ENCODE measurements around the gene AHSG.
A peak's percentile ranks its signal among the peaks of the same experiment; 100 is the strongest.

Gene AHSG

DNA sequence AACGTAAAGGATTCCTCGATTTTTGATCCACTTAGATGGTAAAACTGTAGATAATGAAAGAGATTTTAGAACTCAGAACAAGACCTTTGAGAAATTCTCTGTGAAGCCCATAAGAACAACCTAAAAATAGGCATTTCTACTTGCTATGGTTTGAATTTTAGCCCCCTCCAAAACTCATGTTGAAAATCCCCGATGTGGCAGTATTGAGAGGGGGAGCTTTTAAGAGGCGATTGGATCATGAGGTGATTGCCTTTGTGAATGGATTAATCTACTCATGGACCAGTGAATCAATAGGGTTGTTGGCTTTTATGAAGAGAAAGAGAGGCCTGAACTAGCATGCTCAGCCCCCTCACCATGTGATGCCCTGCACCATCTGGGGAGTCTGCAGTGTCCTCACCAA lies 20.2 kb upstream of the AHSG start:
- DNase-seq = no peak

DNA sequence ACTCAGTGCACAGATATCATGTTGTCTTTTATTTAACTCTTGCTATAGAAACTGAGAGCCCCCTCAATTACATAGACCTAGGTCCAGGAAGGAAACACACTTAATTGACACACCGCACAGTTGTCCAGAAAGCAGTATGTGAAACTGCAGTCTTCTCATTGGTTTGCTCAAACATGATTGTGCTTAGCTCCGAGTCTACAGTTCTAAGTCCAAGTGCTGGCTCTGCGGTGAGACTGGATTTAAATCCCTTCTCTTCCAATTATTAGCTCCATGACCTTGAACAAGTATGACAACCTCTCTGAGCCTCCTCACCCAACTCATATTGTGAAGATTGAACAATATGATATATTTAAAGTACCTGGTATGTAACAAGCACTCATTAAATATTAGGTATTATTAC lies 19.0 kb upstream of the AHSG start:
- no peak for DNase-seq

DNA sequence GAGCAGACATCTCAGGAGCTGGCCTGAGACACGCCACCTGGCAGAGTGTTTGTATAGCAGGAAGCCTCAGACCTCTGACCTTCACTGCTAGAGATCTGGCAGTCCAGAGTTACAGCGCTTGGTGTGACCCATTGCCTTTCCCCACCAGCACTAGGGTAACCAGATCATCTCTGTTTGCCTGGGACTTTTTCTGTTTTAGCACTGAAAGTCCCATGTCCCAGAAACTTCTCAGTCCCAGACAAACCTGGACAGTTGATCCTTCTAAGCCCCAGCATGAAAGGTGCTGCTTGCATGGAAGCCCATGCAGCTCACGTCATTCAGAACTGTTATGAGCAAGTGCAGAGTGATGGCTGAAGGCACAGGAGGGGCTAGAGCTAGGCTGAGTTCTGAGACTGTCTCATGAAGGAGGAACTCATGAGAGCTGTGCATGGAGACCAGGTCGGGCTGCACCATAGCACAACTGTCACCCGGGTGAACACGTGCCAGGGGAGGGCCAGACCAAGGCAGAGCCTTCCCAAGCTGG lies 18.2 kb upstream of the AHSG start:
- DNase-seq = no peak

DNA sequence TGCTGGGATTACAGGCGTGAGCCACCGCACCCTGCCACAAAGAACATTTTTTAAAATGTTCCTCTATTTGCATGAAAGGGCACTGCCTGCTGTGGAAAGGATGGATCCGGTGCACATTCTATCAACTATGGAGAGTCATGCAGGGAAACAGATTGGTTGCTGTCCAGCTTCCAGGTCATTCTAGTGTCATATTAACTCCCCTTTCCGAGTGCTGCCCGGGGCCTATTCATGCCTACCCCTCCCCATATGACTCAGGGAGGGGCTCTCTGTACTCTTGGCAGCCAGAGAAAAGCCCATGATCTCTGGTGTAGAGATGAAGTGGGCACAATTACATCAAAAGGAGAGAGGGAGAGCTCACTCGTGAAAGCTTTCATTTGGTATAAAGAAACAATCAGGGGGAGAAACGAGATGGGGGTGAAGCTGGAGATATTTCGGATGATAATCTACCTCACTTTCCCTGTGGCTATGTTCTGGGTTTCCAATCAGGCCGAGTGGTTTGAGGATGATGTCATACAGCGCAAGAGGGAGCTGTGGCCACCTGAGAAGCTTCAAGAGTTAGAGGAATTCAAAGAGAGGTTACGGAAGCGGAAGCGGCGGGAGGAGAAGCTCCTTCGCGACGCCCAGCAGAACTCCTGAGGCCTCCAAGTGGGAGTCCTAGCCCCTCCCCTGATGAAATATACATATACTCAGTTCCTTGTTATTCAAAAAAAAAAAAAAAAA lies 16.1 kb upstream of the AHSG start:
- no peak for DNase-seq

DNA sequence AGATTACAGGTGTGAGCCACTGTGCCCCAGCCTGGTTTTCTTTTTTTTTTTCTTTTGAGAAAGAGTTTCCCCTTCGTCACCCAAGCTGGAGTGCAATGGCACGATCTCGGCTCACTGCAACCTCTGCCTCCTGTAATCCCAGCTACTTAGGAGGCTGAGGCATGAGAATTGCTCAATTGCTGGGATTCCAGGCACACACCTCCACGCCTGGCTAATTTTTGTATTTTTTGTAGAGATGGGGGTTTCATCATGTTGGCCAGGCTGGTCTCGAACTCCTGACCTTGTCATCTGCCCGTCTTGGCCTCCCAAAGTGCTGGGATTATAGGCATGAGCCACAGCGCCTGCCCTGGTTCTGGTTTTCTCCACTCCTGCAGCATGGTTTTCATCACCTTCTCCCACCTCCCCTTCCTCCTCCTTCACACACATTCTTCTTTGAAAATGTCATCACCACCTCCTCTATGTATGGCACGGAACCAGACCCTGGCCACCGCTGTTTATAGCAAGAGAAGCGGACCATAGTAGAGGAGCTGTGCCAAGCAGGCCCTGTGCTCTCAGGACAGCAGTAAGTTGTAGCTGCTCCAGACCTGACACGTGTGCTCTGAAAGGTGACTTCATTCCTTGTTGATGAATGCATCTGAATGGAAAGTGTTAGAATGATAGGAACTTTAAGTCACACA lies 14.6 kb upstream of the AHSG start:
- DNase-seq = no peak

DNA sequence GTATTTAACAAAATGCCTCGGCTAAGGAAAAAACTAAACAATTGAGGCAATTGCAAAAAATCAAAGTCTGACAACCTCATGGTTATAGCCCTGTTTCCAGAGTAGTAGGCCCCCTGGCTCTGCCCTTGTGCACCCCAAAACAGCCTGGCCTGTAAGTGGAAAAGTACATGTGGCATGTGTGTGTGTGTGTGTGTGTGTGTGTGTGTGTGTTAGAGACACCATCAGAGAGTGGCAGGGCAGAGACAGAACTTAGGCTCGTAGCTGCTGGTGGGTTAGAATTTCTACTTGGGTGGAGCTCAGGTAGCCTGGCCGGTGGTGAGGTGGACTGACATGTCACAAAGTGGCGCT lies 14.1 kb upstream of the AHSG start:
- DNase-seq = no peak

DNA sequence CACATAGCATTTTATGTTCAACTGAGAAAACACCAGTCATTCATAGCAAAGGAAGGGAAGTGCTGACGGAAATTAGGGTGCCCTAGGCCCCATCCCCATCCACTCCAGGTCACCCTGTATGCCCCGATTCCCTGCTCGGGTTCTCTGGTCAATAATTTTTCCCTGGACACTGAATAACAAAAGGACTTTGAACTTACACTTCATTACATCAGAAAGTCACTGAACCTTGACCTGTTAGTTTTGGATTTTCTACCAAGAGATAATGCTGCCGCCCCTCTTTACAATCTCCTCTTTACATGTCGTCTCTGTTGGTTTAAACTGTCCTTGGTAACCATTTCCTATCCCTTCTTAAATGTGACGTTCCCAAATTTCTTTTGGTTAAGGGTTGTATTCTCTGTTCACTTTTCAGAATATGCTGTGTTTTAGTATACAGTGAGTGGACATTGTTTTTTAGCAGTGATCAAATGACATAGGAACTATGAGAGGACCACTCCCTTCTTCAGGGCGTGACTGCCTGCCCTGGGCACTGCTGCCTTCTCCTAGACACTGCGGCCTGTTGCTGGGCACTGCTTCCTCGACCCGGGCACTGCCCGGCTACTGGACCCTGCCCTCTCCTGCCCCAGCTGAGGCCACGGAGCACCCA lies 13.6 kb upstream of the AHSG start:
- no peak for DNase-seq

DNA sequence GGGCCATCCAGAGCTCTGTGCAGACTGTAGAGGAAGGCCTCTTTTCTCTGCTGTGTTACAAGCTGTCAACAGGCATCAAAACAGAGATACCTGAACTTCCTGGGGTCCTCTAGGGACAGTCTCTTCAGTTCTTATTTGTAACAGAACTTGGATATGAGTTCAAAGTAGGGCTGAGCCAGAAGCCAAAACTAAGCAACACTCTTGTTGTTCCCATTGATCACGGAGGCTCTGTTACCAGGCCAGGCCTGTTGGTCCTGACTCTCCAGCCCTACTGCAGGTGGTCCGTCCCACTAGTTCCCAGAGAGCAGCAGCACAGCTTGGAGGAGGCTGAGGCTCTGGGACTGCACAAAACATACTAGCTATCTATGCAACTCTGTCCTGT lies 13.1 kb upstream of the AHSG start:
- no peak for DNase-seq

DNA sequence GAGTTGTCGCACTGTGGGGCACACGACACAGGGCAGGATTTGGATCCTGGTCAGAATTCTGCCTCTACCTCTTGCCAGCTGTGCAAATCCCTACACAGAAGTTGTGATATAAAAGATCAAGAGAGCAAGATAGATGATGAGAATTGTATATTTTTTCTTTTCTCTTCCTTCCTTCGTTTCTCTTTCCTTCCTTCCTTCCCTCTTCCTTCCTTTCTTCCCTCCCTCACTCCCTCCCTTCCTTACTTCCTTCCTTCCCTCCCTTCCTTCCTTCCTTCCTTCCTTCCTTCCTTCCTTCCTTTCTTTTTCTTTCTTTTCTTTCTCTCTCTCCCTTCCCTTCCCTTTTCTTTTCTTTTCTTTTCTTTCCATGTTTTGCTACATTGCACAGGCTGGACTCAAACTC lies 12.0 kb upstream of the AHSG start:
- no peak for DNase-seq

DNA sequence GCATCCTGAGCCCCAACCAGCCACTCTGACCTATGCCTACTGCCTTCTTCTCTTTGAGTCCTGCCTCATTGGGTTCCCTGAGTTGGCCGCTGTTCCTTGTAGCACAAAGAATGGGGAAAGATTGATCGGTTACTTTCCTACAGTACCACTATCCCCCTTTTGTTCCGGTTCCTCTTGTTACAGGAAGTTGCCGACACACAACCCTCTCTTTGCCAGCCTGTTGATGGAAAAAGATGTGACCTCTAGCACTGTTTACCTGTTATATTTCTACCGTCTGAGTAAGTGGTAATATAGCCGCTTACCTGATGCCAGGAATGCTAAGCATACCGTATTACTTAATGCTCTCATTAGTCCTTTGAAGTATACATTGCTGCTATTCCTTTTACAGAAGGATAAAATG lies 9.7 kb upstream of the AHSG start:
- no peak for DNase-seq

DNA sequence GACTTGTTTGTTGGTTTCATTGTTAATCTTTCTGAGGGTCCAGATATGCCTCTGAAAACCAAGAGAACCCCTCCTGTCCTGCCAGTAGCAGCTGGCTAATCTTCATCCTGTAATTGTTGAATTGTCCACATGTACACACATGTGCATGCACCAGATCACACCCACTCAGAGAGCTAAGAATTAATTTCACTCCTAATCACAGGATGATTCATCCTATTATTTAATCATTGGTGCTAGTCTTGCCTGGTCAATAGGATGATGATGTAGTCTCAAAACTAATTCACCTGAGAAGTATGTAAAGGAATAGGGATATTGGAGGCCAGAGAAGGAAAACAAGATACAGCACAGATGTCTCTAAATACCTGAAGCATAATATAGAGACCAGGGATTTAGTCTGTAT lies 7.8 kb upstream of the AHSG start:
- DNase-seq = no peak

DNA sequence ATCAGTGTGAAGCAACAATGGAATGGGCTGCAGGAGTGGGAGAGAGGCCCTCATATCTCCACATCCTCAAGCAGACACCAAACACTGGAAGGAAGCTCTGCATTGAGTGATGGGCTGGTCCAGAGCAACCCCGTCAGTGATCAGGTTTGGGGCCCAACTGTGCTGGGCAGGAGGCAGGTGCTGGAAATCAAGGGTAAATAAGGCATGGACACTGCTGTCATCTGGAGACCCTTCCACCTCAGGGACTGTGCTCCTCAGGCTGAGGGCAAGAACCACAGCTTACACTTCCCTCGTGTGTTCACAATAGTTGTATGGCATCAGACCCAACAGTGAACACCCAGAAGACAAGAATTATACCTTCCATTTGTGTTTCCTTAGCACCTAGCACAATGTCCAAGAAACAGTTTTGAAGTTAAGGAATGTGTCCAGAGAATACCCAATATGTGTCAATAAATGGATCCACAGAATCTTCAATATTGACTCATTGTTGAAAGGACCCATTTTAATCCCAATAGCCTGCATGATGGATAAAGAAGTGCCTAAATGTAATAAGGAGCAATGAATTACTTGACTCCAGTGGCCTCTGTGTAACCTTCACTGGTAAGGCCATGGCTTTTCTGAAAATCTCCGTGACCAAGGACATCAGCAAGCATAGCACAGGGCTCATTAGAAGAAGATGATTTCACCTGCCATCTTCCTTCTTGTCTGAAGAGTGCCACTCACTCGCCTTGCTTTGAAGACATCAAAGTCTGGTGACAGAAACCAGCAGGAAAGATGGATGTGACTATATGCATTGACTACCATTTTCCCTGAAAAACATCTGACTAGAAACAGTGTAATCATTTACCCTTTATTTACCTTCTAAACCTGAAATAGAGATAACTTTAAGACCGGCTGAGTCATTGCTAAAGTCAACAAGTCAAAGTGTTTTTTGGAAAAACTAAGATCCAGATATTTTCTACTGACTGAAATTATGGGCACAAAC lies 7.0 kb upstream of the AHSG start:
- DNase-seq = no peak

DNA sequence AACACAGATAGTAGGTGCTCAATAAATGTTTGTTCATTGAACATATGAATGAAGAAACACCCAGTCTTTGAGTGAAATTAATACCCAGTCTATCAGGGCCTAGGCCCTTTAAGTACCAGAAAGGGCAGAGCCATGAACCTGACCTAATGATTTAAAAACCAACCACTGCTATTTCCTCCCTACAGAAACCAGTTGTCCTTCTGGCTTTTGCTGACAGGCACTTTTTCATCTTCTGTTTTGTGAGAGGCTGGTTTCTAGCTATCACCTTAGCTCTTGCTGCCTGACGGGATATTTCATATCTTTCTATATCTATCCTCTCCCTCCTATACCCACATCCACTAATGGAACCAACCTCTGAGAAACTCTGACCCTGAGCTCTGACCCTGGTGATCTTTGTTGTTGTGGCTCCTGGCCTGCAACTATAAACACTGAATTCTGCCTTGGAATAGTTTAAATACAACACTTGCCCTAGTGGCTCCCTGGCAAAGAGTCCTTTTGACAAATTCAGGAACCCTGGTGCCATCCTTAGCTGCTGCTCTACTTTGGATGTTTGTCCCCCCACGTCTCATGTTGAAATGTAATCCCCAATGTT lies 4.1 kb upstream of the AHSG start:
- no peak for DNase-seq

DNA sequence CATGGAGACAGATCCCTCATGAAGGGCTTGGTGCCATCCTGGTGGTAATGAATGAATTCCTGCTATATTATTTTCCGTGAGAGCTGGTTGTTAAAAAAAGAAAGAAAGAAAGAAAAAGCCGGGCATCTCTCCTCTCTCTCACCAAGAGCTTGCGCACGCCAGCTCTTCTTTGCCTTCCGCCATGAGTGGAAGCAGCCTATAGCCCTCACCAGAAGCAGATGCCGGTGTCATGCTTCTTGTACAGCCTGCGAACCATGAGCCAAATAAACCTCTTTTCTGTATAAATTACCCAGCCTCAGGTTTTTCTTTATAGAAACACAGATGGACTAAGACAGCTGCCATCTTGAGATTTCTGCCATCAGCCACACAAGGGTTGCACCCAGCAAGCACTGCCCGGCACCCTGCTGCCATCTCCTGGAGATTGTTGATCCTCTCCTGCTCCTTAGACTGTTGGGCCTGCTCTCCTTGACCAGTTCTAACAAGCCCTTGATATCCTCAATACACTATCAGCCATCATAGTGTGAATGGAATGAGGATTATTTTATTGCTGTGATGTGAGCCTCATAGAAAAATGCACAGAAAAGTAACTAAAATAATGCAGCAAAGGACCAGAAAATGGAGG lies 3.5 kb upstream of the AHSG start:
- DNase-seq = no peak

DNA sequence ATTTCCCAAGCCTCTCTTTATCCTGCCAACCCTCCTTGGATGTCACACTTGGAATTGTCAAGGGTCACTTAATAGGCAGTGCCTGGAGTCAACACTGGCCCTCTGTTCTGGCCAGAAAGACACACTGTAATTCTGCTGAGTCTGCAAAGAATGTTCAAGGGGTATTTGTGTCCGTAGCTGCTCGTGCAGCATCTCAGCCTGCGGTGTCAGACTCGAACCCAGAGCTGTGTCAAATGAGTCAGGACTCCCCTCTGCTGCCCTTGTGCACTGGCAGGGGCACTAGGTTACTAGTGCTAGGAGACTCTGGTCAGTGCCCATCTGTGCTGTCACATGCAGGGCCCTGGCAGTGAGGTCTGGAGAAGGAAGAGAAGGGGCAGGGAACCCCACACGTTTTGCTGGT lies 795 bp upstream of the AHSG start:
- no peak for DNase-seq

DNA sequence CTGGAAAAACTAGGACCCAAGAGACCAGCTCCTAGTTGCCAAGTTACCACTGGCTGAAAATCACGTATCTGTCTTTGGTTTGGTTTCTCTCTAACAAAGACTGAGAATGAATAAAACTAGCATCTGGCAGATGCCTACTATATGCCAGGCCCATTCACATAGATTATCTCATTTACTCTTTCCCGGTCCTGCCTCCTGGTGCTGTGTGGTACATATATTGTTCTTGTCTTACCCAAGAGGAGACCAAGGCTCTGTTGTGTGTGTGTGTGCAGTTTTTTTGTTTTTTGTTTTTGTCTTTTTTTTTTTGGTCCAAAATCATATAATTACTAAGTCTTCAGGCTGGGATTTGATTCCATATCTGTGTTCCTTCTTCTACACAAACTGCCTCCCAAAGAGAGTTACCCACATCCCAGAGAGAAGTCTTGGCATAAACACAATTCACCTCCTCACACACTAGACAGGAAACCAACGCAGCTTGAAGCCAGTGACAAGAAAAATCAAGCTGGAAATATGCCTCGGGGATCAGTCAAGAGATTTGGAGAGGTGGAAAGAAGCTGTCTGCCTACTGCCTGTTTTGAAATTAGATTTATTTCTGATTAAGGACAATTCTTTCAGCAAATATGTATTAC lies 891 bp downstream of the AHSG start:
- DNase-seq = no peak

DNA sequence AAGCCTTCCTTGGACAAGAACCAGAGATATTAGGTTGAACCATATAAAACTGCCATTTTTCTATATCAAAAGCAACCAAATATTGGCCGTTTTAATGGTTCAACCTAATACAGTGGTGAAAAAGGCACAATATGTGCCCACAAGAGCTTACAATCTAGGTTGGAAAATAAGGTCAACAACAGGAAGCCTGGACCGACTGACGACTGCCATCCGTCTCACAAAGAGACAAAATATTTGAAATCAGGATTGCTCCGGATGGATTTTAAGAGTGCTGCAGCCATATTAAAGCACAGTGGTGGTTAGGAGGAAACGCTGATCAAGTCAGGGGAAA lies 1.4 kb downstream of the AHSG start:
- no peak for DNase-seq

DNA sequence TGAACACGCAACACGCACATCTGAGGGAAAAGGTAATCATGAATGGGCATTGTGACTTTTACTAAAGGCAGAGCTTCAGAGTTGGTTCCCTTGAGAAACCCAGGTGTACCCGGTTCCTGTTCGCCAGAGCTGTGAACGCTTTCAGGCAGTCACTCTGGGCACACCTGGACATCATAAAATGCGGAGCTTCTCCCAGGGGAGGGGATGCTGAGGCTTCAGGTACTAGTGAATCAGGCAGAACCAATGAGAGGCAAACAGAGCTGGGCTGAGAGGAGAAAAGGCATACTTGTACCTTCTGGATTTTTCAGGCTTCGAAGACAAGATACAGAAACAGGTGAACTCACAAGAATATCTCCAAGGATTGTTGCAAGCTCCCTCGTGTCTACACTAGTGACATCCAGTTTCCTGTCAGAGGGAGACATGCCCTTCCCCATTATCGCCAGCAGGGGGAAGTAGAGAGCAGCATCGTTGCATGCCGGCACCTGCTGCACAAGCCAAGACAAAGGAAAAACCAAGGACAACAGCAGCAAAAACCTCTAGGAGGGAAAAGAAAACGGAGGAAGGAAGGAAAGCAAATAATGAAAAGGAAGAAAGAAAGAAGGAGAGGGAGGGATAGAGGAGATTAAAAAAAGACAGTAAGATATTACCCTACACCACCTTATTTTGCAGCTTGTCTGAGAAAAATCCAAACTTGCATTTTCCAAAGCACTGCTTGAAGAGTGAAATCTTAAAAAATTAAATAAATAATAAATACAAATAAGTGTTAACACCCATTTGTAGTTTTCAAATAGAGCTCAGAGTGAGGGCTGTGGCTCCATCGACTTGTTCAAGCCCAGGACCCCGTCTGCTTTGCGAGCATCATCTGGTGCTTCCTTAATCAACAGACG lies 2.0 kb downstream of the AHSG start:
- peak in 55 of 58 donors; percentile 1 to 87 (median 54) for DNase-seq

DNA sequence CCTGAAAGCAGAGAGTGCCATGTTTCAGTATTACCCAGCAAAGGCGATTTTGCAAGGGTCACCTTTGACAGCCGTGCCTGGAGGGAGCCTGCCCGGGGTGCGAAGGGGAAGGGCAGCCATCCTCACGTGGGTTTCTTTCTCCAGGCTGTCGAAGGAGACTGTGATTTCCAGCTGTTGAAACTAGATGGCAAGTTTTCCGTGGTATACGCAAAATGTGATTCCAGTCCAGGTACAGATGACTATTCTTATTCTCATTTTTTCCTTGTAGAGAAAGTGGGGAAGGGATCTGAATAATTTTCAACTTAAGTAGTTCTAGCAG lies 3.4 kb downstream of the AHSG start:
- DNase-seq = no peak

Measured in anterior cingulate cortex (tissue), 58 donors.